ENCODE measurements around the gene BBS12.
A peak's percentile ranks its signal among the peaks of the same experiment; 100 is the strongest.

The BBS12 gene

DNA sequence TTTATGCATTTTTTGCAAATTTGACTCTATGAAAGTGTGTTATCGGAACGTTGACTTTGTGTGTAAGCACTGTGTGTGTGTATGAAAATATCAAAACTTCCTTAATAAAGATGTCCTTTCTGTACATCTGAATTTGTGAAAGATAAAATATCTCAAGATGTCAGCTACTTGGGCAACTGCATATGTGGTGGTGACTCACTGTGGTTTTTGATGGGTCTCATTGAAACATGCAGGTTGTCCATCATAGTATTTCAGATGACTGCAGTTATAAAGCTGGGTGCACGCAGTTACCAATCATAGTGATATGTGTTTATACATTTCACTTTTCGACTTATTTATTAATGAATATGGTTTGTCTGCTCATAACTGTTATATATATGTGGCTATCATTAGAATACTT, 19.7 kb upstream of the BBS12 start:
- Histone ChIP-seq H3K27ac (no peak overlapping the region), H3K4me3 (no peak overlapping the region)
- no peak for DNase-seq (ENCODE audit: low spot score)
- TF ChIP-seq, protein P1, sequence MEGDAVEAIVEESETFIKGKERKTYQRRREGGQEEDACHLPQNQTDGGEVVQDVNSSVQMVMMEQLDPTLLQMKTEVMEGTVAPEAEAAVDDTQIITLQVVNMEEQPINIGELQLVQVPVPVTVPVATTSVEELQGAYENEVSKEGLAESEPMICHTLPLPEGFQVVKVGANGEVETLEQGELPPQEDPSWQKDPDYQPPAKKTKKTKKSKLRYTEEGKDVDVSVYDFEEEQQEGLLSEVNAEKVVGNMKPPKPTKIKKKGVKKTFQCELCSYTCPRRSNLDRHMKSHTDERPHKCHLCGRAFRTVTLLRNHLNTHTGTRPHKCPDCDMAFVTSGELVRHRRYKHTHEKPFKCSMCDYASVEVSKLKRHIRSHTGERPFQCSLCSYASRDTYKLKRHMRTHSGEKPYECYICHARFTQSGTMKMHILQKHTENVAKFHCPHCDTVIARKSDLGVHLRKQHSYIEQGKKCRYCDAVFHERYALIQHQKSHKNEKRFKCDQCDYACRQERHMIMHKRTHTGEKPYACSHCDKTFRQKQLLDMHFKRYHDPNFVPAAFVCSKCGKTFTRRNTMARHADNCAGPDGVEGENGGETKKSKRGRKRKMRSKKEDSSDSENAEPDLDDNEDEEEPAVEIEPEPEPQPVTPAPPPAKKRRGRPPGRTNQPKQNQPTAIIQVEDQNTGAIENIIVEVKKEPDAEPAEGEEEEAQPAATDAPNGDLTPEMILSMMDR (IDR thresholded peaks at IDR 0.05) = no peak

- no peak overlapping the region for H3K4me3 ChIP-seq
- no peak for DNase-seq (ENCODE audit: low spot score)
- TF ChIP-seq, protein P1 (IDR thresholded peaks at IDR 0.05) = no peak
- H3K27ac ChIP-seq = no peak overlapping the region
Observed at GRCh38 chr4:122715221-122715620, 17.3 kb upstream of the BBS12 start.

DNA sequence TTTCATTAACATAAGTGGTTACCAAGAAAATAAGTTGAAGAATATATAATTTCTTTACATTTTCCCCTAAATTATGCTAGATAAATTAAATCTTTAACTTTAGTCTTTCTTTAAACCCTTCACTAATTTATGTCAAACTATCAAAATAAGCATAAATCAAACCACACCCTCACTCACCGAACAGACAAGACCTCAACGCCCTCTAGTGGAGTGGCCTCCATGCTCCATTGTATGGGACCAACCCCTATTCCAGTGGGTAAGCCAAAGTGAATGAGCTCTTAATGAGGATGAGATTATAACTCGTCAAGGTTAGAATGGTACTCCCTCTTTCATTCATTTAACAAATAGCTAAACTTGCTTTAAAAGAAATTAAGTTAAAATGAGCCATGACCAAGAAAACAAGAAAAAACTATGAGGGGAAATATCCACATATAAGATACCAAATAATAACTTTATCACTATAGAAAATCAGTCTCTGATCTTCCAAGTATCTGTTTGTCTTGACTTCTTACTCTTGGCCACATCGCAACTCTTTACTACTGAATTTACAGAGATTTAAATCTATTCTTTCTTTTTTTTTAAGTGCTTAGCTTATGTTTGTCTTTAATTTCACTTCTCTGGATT, 15.6 kb upstream of the BBS12 start:
- Histone ChIP-seq H3K4me3 (no peak overlapping the region), H3K27ac (no peak overlapping the region)
- DNase-seq (ENCODE audit: low spot score) = no peak
- TF ChIP-seq, protein P1 (IDR thresholded peaks at IDR 0.05) = peak; percentile 43

DNA sequence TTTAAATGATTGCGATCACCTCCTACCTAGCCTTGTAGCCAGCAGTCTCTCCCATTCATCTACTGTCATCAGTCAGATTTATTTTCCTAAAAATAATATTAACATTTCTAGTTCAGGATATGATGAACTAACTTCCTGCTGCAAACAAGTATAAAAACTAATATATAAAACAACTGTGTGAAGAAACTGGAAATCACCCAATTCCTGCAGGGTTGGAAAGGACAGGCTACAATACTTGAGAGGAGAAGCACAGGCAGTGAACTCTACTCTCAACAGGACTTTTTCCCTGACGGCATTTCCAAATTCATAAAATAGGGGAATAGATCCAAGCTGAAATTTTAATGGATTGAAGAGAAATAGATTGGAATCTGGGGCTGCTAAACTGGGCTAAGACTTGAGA, 14.2 kb upstream of the BBS12 start:
- no peak for DNase-seq (ENCODE audit: low spot score)
- Histone ChIP-seq H3K27ac (no peak overlapping the region), H3K4me3 (no peak overlapping the region)
- TF ChIP-seq, protein P1 (IDR thresholded peaks at IDR 0.05) = no peak

DNA sequence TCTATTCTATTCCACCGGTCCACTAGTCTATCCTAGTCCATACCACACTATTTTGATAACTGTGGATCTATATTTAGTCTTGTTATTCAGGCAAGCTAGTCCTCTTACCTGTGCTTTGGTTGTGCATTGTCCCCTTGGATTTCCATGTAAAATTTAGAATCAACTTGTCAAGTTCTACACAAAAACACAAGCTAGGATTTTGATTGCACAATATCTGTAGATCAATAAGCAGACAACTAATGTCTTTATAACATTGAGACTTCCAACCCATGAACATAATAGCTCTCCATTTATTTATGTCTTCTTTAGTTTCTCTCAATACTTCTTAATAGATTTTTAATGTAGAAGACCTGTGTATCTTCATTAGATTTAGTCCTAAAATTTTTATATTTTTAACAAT, 10.2 kb upstream of the BBS12 start:
- Histone ChIP-seq H3K27ac (no peak overlapping the region), H3K4me3 (no peak overlapping the region)
- DNase-seq (ENCODE audit: low spot score) = no peak
- TF ChIP-seq, protein P1 (IDR thresholded peaks at IDR 0.05) = no peak

- Histone ChIP-seq H3K27ac (no peak overlapping the region), H3K4me3 (no peak overlapping the region)
- TF ChIP-seq, protein P1 (IDR thresholded peaks at IDR 0.05) = no peak
- DNase-seq (ENCODE audit: low spot score) = no peak
Observed at GRCh38 chr4:122728856-122729255, 3.6 kb upstream of the BBS12 start.

DNA sequence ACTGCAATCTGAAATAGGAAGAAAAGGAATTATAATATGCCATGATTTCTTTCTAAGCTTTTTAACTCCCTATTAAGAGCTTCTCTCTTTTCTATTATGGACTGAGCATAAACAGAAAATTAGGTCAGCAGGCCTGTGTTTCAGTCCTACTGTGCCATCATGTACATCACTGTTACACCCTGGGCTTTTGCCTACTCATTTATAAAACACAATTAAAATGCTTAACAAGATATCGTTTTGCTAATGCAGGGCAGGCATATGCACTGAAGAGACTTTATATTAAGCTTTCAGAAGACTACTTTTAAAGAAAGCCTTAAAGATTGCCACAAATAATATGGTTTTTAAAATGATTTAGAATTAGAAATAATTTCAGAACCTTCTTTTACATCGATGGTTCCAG, 828 bp upstream of the BBS12 start:
- TF ChIP-seq, protein P1 (IDR thresholded peaks at IDR 0.05) = no peak
- peak overlapping the region; percentile 68 for H3K4me3 ChIP-seq
- no peak overlapping the region for H3K27ac ChIP-seq
- no peak for DNase-seq (ENCODE audit: low spot score)

Data from coronary artery (tissue), 2 donors.